ENCODE measurements around the gene SCNN1A. TPM values are rescaled to one million over a fixed set of nuclear protein-coding genes. Genes with fewer than 3 reads are reported as not detected.
A peak's percentile ranks its signal among the peaks of the same experiment; 100 is the strongest.

The SCNN1A gene
- total RNA-seq, 1 experiment from 2014 or later, result 118 TPM

DNA sequence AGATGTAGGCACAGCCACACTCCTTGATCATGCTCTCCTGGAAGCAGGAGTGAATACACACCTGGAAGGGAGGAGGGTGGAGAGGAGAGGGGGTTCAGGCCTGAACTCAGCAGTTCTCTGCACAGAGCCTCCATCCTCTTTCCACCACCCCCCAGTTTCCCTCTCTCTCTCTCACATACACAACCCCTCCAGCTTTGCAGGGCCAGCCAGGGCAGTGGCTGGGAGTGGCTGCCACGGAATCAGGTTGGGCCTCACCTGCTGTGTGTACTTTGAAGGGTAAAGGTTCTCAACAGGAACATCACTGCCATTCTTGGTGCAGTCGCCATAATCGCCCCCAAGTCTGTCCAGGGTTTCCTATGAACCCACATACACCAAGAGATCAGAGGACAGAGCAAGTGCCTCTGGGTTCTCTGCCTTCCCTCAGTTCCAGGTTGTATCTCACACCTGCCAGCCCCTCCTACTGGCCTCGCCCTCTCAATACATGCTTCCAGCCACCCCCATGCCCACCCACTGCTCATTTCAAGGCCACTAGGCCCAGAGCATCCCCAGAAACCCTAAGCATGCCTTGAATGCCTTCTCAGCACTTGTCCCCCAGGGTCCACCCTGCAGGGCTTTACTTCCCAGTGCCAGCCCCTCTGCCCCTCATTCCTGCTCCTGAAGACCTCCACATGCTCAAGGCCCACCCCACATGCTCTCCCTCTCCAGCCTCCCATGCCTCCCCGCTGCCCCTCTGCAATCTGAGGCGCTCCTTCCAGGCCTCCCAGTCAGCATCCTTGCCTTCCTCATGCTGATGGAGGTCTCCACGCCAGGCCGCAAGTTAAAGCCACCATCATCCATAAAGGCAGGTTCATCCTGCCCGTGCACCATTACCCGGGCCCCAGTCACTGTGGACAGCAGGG lies 20.6 kb downstream of the SCNN1A start:
- TF ChIP-seq CTCF (IDR thresholded peaks at IDR 0.05 in 2 of 3, conservative IDR thresholded peaks at IDR 0.05 in 1 of 3; ENCODE audit: borderline replicate concordance in 1 of 3, insufficient read depth in 1 of 3, low read depth in 2 of 3, low read length in 2 of 3) (no peak), TCF7L2 (IDR thresholded peaks at IDR 0.05; ENCODE audit: borderline replicate concordance, extremely low read depth, insufficient read depth, insufficient read length) (no peak), ZFX (IDR thresholded peaks at IDR 0.05) (no peak)
- no TSS peak for BruUV-seq (replicated peaks)
- Histone ChIP-seq H3K27ac (ENCODE audit: low read depth, low read length) (no peak overlapping the region), H3K4me3 (replicated peaks in 1 of 2; ENCODE audit: low read depth in 1 of 2, low read length in 2 of 2) (no peak overlapping the region), H3K79me2 (ENCODE audit: insufficient read depth, low read length) (no peaks in the 10 kb centered on the region), H3K9ac (ENCODE audit: low read length) (no peak overlapping the region), H3K4me1 (ENCODE audit: control insufficient read depth in 1 of 2, insufficient read depth in 2 of 2, low read length in 2 of 2) (peaks cover 0 to 8% of the 10 kb centered on the region in 2 experiments; a peak in 3 of 4 replicates), H3K27me3 (ENCODE audit: insufficient read depth, low read length) (no peaks in the 10 kb centered on the region), H3K36me3 (ENCODE audit: control insufficient read depth in 1 of 2, insufficient read depth in 2 of 2, low read length in 2 of 2) (peaks cover 3 to 11% of the 10 kb centered on the region in 2 experiments; a peak in 2 of 4 replicates), H4K20me1 (ENCODE audit: insufficient read depth) (no peaks in the 10 kb centered on the region), H3K9me2 (ENCODE audit: insufficient read depth) (no peaks in the 10 kb centered on the region), H2AFZ (ENCODE audit: low read depth, low read length, poor library complexity, severe bottlenecking) (no peak overlapping the region), H3K4me2 (ENCODE audit: low read length) (no peak overlapping the region), H3K9me3 (ENCODE audit: control insufficient read depth in 1 of 2, insufficient read depth in 1 of 2, low read depth in 1 of 2, low read length in 2 of 2) (no peaks in the 10 kb centered on the region)
- intact Hi-C loops (cut with micrococcal nuclease), result no loop called here
- POLR2A ChIA-PET, result interaction anchor here (1.3 to 1.4 kb wide), 2 partner anchors 9 to 18 kb away, joined by 6 to 8 read pairs; no protein-coding TSS in a partner anchor
- RAD21 ChIA-PET (ENCODE audit: low non-redundant PET in 1 of 2, low total read pairs in 2 of 2, uncharacterized antibody in 2 of 2, unreplicated experiment in 2 of 2), result interaction anchor here in 1 of 2 experiments (0.7 to 0.8 kb wide), 2 partner anchors 21 to 29 kb away, joined by 3 read pairs; partner anchors contain the start of gene SCNN1A
- no peak for DNase-seq (ENCODE audit: low read depth, low spot score)
- peak; percentile 18; the same call in 1 of the 2 replicates for ATAC-seq
- CTCF ChIA-PET, result interaction anchor here (0.6 to 1.4 kb wide), 8 partner anchors 9 to 183 kb away, joined by 3 to 9 read pairs (median 3); partner anchors contain the start of gene TNFRSF1A
